HAP-1 (cell line): Measurements from ENCODE around the gene MEIOB.

Experiments
- DNase-seq, 2 experiments: peaks; one replicate each; pipeline ENCODE4 v3.0.0-alpha.2; 2016 to 2020; ENCODE audit warnings: low spot score in 2 of 2
- H3K27me3 ChIP-seq: fragments of 250-450 bp; sonication (Bioruptor Pico); 2 replicates; pipeline ENCODE4 v1.5.1; 2020; ENCODE audit warnings: low read depth, mild to moderate bottlenecking, moderate library complexity
- H3K36me3 ChIP-seq: fragments of 250-450 bp; sonication (Bioruptor Pico); replicated peaks from 2 replicates; pipeline ENCODE4 v1.5.1; 2020; ENCODE audit warnings: mild to moderate bottlenecking
- H3K4me1 ChIP-seq: fragments of 250-450 bp; sonication (Bioruptor Pico); 2 replicates; pipeline ENCODE4 v1.5.1; 2020; ENCODE audit warnings: mild to moderate bottlenecking
- H3K4me3 ChIP-seq: fragments of 250-450 bp; sonication (Bioruptor Pico); 2 replicates; pipeline ENCODE4 v1.5.1; 2020; ENCODE audit warnings: mild to moderate bottlenecking, moderate library complexity
- H3K9me3 ChIP-seq: fragments of 250-450 bp; sonication (Bioruptor Pico); 2 replicates; pipeline ENCODE4 v1.5.1; 2020; ENCODE audit warnings: mild to moderate bottlenecking, moderate library complexity
- in situ Hi-C: fragments of 300-500 bp; cut with MboI; formaldehyde crosslinking; loops from 3 replicates; pipeline ENCODE4 v1.14.3; 2020; ENCODE audit warnings: low sequenced_read_pairs, inconsistent platforms, mixed read lengths

MEIOB gene

DNA sequence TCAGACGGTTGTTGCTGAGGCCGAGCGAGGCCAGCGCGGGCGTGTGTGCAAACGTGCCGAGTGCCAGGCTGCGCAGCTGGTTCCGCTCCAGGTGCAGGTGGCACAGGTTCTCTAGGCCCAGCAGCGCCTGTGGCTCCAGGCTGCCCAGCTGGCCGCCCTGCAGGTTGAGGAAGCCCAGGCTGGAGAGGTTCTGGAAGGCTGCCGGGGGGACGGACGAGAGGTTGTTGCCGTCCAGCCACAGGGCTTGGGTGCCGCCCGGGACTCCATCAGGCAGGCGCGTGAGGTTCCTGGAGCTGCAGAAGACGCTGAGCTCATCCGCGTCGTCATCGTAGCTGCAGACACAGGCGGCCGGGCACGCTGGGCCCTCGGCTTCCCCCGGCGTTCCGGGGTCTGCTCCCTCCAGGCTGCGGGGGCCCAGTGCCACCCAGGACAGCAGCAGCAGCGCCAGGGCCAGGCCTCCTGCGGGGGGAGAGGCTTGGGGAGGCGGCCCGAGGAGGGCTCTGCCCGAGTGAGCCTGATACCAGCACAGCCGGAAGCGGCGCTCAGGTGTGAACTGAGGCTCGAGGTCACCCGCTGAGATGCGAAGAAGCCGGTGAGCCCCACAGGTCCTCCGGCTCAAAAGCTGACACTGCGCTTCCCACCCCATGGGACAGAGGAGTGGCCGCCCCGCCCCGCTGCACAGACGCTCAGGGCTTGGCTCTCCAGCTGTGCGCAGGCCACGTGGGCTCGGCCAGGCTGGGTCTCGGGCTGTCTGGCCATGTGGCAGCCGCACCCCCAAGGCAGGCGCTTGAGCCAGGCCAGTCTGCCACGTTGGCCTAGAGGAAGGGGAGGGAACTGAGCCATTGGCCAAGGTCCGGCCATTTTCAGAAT lies 79.8 kb downstream of the MEIOB start:
- no peak for DNase-seq
- no peak overlapping the region for H3K4me3 ChIP-seq
- in situ Hi-C loops, result no loop called here
- peaks cover 6% of the 10 kb centered on the region; the same call in 1 of the 2 replicates for H3K36me3 ChIP-seq
- H3K4me1 ChIP-seq, result no peaks in the 10 kb centered on the region
- no peaks in the 10 kb centered on the region for H3K9me3 ChIP-seq
- no peaks in the 10 kb centered on the region for H3K27me3 ChIP-seq

DNA sequence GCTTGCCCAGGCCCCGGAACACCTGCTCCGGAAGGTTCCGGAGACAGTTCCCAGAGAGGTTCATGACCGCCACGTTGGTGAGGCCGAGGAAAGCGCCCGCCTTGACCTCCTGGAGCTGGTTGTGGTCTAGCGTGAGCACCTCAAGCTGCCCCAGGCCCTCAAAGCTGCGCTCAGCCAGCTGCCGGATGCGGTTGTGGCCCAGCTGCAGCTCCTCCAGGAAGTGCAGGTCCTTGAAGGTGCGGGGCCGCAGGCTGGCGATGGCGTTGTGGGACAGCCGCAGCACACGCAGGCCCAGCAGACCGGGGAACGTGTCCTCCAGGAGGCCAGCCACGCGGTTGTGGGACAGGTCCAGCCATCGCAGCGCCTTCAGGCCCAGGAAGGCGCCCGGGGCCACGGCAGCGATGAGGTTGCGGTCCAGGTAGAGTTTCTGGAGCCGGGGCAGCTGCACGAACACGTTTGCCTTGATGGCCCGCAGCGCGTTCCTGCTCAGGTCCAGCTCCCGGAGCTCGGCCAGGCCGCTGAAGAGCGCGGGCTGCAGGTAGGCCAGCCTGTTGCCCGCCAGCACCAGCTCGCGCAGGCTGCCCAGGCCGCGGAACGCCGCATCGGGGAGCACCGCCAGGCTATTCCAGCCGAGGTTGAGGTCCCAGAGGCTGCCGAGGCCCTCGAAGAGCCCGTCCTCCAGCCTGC lies 80.6 kb downstream of the MEIOB start:
- no peaks in the 10 kb centered on the region for H3K27me3 ChIP-seq
- no peak for DNase-seq
- H3K36me3 ChIP-seq, result peaks cover 6% of the 10 kb centered on the region; the same call in 1 of the 2 replicates
- in situ Hi-C loops, result no loop called here
- H3K4me3 ChIP-seq, result no peak overlapping the region
- H3K9me3 ChIP-seq, result no peaks in the 10 kb centered on the region
- H3K4me1 ChIP-seq, result no peaks in the 10 kb centered on the region

DNA sequence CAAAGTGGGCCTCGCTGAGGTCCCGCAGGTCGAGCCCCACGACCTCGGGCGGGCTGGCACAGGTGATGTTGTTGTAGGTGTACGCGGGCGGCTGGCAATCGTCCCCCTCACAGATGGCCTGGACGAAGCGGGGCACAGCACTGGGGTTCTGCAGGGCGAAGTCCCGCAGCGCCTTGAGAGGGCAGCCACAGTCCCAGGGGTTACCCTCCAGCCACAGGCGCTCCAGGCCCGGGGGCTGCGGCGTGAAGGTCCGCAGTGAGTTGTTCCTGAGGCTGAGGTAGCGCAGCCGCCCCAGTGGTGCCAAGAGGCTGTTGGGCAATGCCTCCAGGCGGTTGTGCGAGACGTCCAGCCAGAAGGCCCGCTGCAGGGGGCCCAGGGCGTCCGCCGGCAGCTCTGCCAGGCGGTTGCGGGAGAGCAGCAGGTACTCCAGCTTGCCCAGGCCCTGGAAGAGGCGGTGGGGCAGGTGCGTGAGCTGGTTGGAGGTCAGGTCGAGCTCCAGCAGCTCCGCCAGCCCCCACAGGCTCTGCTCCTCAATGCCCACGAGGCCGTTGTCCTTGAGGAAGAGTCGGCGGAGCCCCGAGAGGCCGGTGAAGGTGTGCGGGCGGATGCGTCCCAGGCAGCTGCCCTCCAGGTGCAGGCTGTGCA lies 81.2 kb downstream of the MEIOB start:
- in situ Hi-C loops, result no loop called here
- H3K36me3 ChIP-seq, result peaks cover 6% of the 10 kb centered on the region; the same call in 1 of the 2 replicates

DNA sequence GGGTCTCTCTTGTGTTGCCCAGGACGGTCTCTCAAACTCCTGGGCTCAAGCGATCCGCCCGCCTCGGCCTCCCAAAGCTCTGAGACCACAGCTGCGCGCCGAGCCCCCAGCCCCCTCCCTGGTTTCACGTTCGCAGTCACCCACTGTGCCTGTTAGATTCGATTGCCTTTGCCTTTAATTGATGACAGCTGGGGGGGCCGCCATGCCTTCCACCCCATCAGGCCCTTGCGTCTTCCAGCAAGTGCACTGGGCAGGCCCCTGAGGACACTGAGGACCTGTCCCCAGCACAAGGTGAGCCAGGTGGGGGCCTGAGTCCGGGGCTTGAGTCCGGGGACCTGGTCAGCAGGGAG lies 81.7 kb downstream of the MEIOB start:
- in situ Hi-C loops, result no loop called here
- H3K36me3 ChIP-seq, result peaks cover 6% of the 10 kb centered on the region; the same call in 1 of the 2 replicates
- H3K4me1 ChIP-seq, result no peaks in the 10 kb centered on the region
- DNase-seq, result no peak
- no peak overlapping the region for H3K4me3 ChIP-seq
- no peaks in the 10 kb centered on the region for H3K9me3 ChIP-seq
- no peaks in the 10 kb centered on the region for H3K27me3 ChIP-seq

More for the DNA sequence above, 81.2 kb downstream of the MEIOB start:
- no peaks in the 10 kb centered on the region for H3K4me1 ChIP-seq
- no peaks in the 10 kb centered on the region for H3K27me3 ChIP-seq
- DNase-seq, result no peak
- no peak overlapping the region for H3K4me3 ChIP-seq
- H3K9me3 ChIP-seq, result no peaks in the 10 kb centered on the region

DNA sequence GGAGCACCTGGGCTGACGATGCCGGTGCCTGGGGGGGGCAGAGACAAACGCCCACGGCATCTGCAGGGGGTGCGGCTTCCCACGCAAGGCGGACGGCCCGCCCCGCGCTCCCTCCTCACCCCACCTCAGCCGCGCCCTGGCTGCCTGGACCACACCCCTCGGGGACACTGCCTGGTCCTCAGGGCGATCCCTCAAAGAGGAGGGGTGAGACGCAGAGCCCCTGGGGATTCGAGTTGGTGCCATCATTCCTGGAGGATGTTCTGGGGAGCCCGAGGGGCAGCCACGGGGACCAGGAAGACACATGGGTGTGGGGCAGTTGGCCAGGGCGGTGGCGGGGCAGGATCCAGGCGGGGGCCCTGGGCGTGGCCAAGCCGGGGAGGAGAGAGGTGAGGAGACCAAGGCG lies 82.3 kb downstream of the MEIOB start:
- no peaks in the 10 kb centered on the region for H3K27me3 ChIP-seq
- in situ Hi-C loops, result no loop called here
- H3K9me3 ChIP-seq, result no peaks in the 10 kb centered on the region
- H3K4me1 ChIP-seq, result no peaks in the 10 kb centered on the region
- no peak overlapping the region for H3K4me3 ChIP-seq
- peaks cover 6% of the 10 kb centered on the region for H3K36me3 ChIP-seq
- no peak for DNase-seq

DNA sequence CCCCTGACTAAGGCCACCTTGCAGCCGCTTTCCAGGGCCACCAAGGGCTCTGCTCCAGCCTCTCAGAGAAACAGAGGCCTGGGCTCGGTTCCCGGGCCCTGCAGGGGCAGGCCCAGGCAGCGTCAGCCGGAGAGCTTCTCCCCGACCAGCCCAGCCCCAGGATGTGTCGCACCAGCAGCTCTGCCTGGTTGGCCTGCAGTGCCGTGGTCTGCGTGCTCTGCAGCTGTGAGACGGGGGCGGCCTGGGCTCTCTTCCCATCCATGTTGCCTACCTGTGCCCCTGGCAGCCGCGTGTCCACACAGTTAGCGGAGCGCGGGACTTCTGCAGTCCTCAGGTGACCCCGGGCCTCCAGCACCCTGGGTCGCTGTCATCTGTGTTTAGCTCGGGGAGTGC lies 83.3 kb downstream of the MEIOB start:
- H3K4me1 ChIP-seq, result no peaks in the 10 kb centered on the region
- H3K36me3 ChIP-seq, result peaks cover 10% of the 10 kb centered on the region
- no peaks in the 10 kb centered on the region for H3K27me3 ChIP-seq
- H3K4me3 ChIP-seq, result no peak overlapping the region
- DNase-seq, result no peak
- no peaks in the 10 kb centered on the region for H3K9me3 ChIP-seq
- in situ Hi-C loops, result no loop called here

DNA sequence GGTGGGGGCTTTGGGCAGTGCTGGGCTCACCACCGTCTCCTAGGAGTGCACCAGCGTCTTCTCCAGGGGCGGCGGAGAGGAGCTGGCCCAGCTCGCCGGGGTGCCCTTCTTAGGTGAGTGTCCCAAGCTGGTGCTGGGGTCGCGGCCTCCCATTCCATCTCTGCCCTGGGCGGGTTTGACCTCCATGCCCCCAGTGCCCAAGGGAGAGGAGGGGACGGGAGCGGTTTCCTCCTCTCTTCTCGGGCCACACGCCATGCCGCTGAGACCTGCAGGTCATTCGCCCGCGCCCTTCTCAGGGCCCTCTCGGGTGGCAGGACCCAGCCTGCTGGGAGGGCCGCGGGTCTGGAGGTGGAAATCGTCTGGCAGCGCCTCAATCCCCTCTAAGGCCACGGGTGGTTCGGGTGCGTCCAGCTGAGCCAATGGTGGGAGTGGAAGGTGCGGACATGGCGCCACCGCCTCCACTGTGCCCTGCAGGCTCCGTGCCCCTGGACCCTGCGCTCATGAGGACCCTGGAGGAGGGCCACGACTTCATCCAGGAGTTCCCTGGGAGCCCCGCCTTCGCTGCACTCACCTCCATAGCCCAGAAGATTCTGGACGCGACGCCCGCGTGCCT lies 83.8 kb downstream of the MEIOB start:
- no peak overlapping the region for H3K4me3 ChIP-seq
- no peaks in the 10 kb centered on the region for H3K9me3 ChIP-seq
- no peak for DNase-seq
- peaks cover 10% of the 10 kb centered on the region for H3K36me3 ChIP-seq
- no peaks in the 10 kb centered on the region for H3K27me3 ChIP-seq
- no peaks in the 10 kb centered on the region for H3K4me1 ChIP-seq
- in situ Hi-C loops, result no loop called here

DNA sequence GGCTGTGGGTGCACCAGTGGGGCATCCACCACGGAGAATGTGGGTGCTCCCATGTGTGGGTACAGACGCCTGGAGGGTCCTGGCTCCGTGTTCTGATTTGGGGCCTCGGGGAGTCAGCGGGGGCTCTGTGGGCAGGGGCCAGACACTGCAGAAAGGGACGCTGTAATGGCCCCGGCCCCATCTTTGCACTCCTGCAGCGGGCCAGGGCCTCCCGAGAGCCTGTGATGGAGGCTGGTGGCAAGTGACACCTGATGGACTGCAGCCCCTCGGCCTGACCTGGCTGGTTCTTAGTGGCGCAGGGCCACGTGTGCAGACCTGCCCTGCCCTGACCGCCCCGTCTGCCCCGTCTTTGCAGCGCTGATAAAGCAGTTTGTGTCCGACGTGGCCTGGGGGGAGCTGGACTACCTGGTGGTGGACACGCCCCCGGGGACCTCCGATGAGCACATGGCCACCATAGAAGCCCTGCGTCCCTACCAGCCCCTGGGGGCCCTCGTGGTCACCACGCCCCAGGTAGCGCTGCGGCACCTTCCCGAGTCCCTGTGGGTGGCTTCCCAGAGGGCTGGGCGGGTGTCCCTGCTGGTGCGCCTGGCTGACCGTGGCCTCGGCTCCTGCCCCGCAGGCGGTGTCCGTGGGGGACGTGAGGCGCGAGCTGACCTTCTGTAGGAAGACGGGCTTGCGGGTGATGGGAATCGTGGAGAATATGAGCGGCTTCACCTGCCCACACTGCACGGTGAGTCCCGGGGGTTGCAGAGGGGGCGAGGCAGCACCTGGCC lies 84.5 kb downstream of the MEIOB start:
- in situ Hi-C loops, result no loop called here
- H3K36me3 ChIP-seq, result peaks cover 10% of the 10 kb centered on the region
- DNase-seq, result no peak
- H3K4me3 ChIP-seq, result no peak overlapping the region
- H3K9me3 ChIP-seq, result no peaks in the 10 kb centered on the region
- H3K27me3 ChIP-seq, result no peaks in the 10 kb centered on the region
- no peaks in the 10 kb centered on the region for H3K4me1 ChIP-seq

DNA sequence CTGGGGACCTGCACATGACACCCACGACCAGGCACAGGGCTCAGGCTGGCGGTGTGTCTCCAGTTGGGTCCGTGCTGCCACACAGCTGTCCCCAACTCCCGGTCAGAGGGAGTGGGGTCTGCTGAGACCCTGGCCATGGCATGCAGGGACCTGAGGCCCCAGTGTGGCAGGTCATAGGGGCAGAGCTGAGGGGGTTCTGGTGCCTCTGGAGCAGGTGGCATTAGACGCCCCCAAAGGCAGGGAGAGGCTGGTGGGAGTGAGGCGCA lies 85.0 kb downstream of the MEIOB start:
- Histone ChIP-seq H3K4me1 (no peaks in the 10 kb centered on the region), H3K4me3 (no peak overlapping the region), H3K36me3 (peaks cover 10% of the 10 kb centered on the region), H3K9me3 (no peaks in the 10 kb centered on the region), H3K27me3 (no peaks in the 10 kb centered on the region)
- DNase-seq, result no peak
- in situ Hi-C loops, result no loop called here

DNA sequence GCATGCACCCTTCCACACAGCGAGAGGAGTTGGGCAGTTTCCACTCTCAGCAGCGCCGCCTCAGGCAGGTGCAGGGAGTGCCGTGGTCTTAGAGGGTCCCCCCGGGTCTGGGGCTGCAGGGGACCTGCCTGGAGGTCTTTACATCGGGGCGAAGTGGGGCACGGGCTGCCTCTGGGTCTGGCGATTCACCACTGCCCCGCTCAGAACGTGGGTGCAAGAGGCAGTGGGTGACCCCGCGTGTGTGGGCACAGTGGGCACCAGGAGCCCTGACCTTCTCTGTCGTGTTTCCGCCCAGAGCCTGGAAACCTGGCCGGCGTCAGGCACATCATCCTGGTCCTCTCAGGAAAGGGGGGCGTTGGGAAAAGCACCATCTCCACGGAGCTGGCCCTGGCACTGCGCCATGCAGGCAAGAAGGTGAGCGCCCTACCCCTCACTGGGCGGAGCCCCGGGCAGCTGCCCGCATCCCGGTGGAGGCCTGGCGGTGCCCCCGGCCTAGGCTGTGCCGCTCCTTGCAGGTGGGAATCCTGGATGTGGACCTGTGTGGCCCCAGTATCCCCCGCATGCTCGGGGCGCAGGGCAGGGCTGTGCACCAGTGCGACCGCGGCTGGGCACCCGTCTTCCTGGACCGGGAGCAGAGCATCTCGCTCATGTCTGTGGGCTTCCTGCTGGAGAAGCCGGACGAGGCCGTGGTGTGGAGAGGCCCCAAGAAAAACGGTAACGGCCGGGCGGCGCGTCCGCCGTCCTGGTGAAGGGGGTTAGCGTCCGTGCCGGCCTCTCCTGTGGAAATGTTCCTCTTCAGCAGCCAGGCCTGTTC lies 85.5 kb downstream of the MEIOB start:
- Histone ChIP-seq H3K4me1 (no peaks in the 10 kb centered on the region), H3K4me3 (no peak overlapping the region), H3K9me3 (no peaks in the 10 kb centered on the region), H3K36me3 (peaks cover 10% of the 10 kb centered on the region), H3K27me3 (no peaks in the 10 kb centered on the region)
- in situ Hi-C loops, result no loop called here
- DNase-seq, result peak in 1 of 2 experiments; percentile 13

DNA sequence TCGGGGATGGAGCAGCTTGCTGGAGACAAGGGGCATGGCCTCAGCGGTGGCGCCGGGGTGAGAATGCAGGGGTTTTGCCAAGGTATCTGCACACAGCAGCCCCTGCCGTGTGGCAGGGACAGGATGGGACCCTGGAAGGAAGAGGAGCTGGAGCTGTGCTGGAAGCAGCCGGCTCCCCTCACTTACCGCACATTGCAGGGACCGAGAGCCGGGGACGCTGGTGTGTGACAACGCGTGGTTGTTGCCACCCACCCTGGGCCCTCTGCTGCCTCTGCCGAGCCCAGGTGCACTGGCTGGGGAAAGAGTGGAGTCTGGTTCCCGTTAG lies 86.2 kb downstream of the MEIOB start:
- H3K9me3 ChIP-seq, result no peaks in the 10 kb centered on the region
- no peaks in the 10 kb centered on the region for H3K4me1 ChIP-seq
- DNase-seq, result no peak
- in situ Hi-C loops, result no loop called here
- H3K27me3 ChIP-seq, result no peaks in the 10 kb centered on the region
- no peak overlapping the region for H3K4me3 ChIP-seq
- H3K36me3 ChIP-seq, result peaks cover 10% of the 10 kb centered on the region

DNA sequence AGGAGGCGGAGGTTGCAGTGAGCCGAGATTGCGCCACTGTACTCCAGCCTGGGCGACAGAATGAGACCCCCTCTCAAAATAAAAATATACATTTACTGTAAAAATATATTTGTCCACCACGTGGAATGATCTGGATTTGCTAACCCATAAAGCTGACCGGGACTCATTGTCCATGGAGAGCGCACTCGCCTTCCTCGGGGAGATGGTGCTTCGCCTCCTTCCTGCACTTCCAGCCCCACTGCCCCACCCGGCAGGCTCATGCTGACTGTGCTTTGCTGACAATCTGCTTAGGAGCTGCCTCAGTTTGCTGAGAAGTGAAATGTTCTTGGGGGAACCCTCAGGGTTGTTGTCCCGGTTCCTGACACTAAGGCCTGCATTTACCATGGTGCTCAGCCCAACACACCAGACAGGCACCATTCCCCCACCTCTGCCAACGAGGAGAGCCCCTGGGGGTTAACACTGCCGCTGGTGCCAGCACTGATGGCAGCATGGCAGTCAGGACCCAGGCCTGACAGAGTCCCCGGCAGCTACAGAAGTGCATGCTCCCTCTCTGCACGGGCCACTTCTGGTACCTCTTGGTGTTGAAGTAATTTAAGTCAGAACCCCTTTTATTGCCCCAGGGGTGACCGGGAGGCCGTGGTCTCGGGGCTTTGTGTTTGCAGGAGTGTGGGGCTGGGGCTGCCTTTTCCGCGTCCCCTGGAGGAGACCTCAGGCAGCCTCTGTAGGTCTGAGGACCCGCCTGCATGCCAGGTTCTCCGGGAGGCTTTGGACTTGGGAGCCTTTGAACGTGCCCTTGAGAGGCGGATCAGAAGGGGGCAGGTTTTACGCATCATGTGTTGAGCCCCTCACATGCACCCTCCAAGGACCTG lies 86.8 kb downstream of the MEIOB start:
- DNase-seq, result no peak
- no peaks in the 10 kb centered on the region for H3K9me3 ChIP-seq
- H3K36me3 ChIP-seq, result peaks cover 10% of the 10 kb centered on the region
- H3K27me3 ChIP-seq, result no peaks in the 10 kb centered on the region
- H3K4me1 ChIP-seq, result no peaks in the 10 kb centered on the region
- in situ Hi-C loops, result no loop called here
- no peak overlapping the region for H3K4me3 ChIP-seq
